ENCODE measurements around the gene RELL1. TPM values are rescaled to one million over a fixed set of nuclear protein-coding genes. Genes with fewer than 3 reads are reported as not detected.

Gene RELL1
- total RNA-seq, 1 donor from 2014 or later = 122 TPM

GRCh38 chr4:37629713-37630112, 56.5 kb downstream of the RELL1 start:
- FAIRE-seq = no peak
- Histone ChIP-seq H3K36me3 (ENCODE audit: control insufficient read depth, insufficient read depth, low read length) (no peaks in the 10 kb centered on the region), H3K4me3 (ENCODE audit: low read depth, low read length) (no peak overlapping the region), H3K27me3 (ENCODE audit: control insufficient read depth, insufficient read depth, low read length) (no peaks in the 10 kb centered on the region)
- no peak for TF ChIP-seq CTCF (IDR thresholded peaks at IDR 0.05; ENCODE audit: insufficient read depth, low read length, severe bottlenecking)
- DNase-seq (ENCODE audit: low read depth) = no peak

GRCh38 chr4:37628977-37629609, 57.1 kb downstream of the RELL1 start:
- Histone ChIP-seq H3K36me3 (ENCODE audit: control insufficient read depth, insufficient read depth, low read length) (no peaks in the 10 kb centered on the region), H3K27me3 (ENCODE audit: control insufficient read depth, insufficient read depth, low read length) (no peaks in the 10 kb centered on the region), H3K4me3 (ENCODE audit: low read depth, low read length) (no peak overlapping the region)
- TF ChIP-seq CTCF (IDR thresholded peaks at IDR 0.05; ENCODE audit: insufficient read depth, low read length, severe bottlenecking) = no peak
- peak; percentile 55 for DNase-seq (ENCODE audit: low read depth)
- peak; percentile 66 for FAIRE-seq

GRCh38 chr4:37627263-37627662, 58.9 kb downstream of the RELL1 start:
- no peak overlapping the region for H3K4me3 ChIP-seq (ENCODE audit: low read depth, low read length)
- TF ChIP-seq CTCF (IDR thresholded peaks at IDR 0.05; ENCODE audit: insufficient read depth, low read length, severe bottlenecking) = no peak
- FAIRE-seq (no peak), DNase-seq (ENCODE audit: low read depth) (no peak)
- no peaks in the 10 kb centered on the region for H3K27me3 ChIP-seq (ENCODE audit: control insufficient read depth, insufficient read depth, low read length)
- H3K36me3 ChIP-seq (ENCODE audit: control insufficient read depth, insufficient read depth, low read length) = no peaks in the 10 kb centered on the region

GRCh38 chr4:37625499-37625898, 60.7 kb downstream of the RELL1 start:
- Histone ChIP-seq H3K36me3 (ENCODE audit: control insufficient read depth, insufficient read depth, low read length) (no peaks in the 10 kb centered on the region), H3K4me3 (ENCODE audit: low read depth, low read length) (no peak overlapping the region), H3K27me3 (ENCODE audit: control insufficient read depth, insufficient read depth, low read length) (no peaks in the 10 kb centered on the region)
- FAIRE-seq (no peak), DNase-seq (ENCODE audit: low read depth) (no peak)
- TF ChIP-seq CTCF (IDR thresholded peaks at IDR 0.05; ENCODE audit: insufficient read depth, low read length, severe bottlenecking) = no peak

GRCh38 chr4:37623940-37624339, 62.2 kb downstream of the RELL1 start:
- FAIRE-seq (no peak), DNase-seq (ENCODE audit: low read depth) (no peak)
- TF ChIP-seq CTCF (IDR thresholded peaks at IDR 0.05; ENCODE audit: insufficient read depth, low read length, severe bottlenecking) = no peak

GRCh38 chr4:37623125-37623524, 63.1 kb downstream of the RELL1 start:
- DNase-seq (ENCODE audit: low read depth) = no peak
- Histone ChIP-seq H3K36me3 (ENCODE audit: control insufficient read depth, insufficient read depth, low read length) (no peaks in the 10 kb centered on the region), H3K4me3 (ENCODE audit: low read depth, low read length) (no peak overlapping the region), H3K27me3 (ENCODE audit: control insufficient read depth, insufficient read depth, low read length) (no peaks in the 10 kb centered on the region)
- FAIRE-seq = no peak
- no peak for TF ChIP-seq CTCF (IDR thresholded peaks at IDR 0.05; ENCODE audit: insufficient read depth, low read length, severe bottlenecking)

More at GRCh38 chr4:37623940-37624339, 62.2 kb downstream of the RELL1 start:
- H3K36me3 ChIP-seq (ENCODE audit: control insufficient read depth, insufficient read depth, low read length) = no peaks in the 10 kb centered on the region
- H3K27me3 ChIP-seq (ENCODE audit: control insufficient read depth, insufficient read depth, low read length) = no peaks in the 10 kb centered on the region
- H3K4me3 ChIP-seq (ENCODE audit: low read depth, low read length) = no peak overlapping the region
